ENCODE data around the gene AP1S2. TPM values are rescaled to one million over a fixed set of nuclear protein-coding genes. Genes with fewer than 3 reads are reported as not detected.

The AP1S2 gene
- total RNA-seq, 2 experiments from 2014 or later: 40.2 to 49.5 TPM

- Histone ChIP-seq H4K20me1 (ENCODE audit: insufficient read depth, low read length) (no peaks in the 10 kb centered on the region), H3K4me2 (ENCODE audit: low read length) (no peak overlapping the region), H3K9me2 (ENCODE audit: insufficient read depth, low read length) (no peaks in the 10 kb centered on the region), H3K27ac (ENCODE audit: low read depth, low read length, poor library complexity, severe bottlenecking) (no peak overlapping the region), H3K4me3 (ENCODE audit: low read depth, low read length, poor library complexity, severe bottlenecking) (no peak overlapping the region), H2AFZ (ENCODE audit: low read length) (no peak overlapping the region), H3K9me3 (ENCODE audit: low read length) (no peaks in the 10 kb centered on the region), H3K4me1 (ENCODE audit: insufficient read depth, low read length, poor library complexity, severe bottlenecking) (peaks cover 6% of the 10 kb centered on the region), H3K36me3 (ENCODE audit: insufficient read depth, low read length) (no peaks in the 10 kb centered on the region; the same call in 1 of the 2 replicates), H3K79me2 (ENCODE audit: insufficient read depth, low read depth, low read length) (no peaks in the 10 kb centered on the region)
- no TSS peak for BruUV-seq (replicated peaks)
- ChIA-PET POLR2A (interaction anchor here (0.9 to 1.3 kb wide), 2 partner anchors 22 to 39 kb away, joined by 3 to 4 read pairs; no protein-coding TSS in a partner anchor), CTCF (ENCODE audit: unreplicated experiment) (no interaction called here)
- DNase-seq (ENCODE audit: low spot score): no peak
- no peak for TF ChIP-seq CTCF (conservative IDR thresholded peaks at IDR 0.05; ENCODE audit: low read length)
- TF ChIP-seq EZH2phosphoT487 (IDR thresholded peaks at IDR 0.05; ENCODE audit: borderline replicate concordance, low read depth, low read length): no peak
- intact Hi-C loops (cut with micrococcal nuclease; ENCODE audit: unreplicated experiment): no loop called here
Observed at GRCh38 chrX:15864023-15864422, 9.4 kb upstream of the AP1S2 start.

GRCh38 chrX:15860921-15861320 lies 6.3 kb upstream of the AP1S2 start:
- intact Hi-C loops (cut with micrococcal nuclease; ENCODE audit: unreplicated experiment): no loop called here
- ChIA-PET POLR2A (no interaction called here), CTCF (ENCODE audit: unreplicated experiment) (no interaction called here)
- Histone ChIP-seq H4K20me1 (ENCODE audit: insufficient read depth, low read length) (no peaks in the 10 kb centered on the region), H3K4me1 (ENCODE audit: insufficient read depth, low read length, poor library complexity, severe bottlenecking) (peaks cover 11% of the 10 kb centered on the region), H3K9me2 (ENCODE audit: insufficient read depth, low read length) (no peaks in the 10 kb centered on the region), H3K9me3 (ENCODE audit: low read length) (no peaks in the 10 kb centered on the region), H3K4me3 (ENCODE audit: low read depth, low read length, poor library complexity, severe bottlenecking) (no peak overlapping the region), H3K27ac (ENCODE audit: low read depth, low read length, poor library complexity, severe bottlenecking) (no peak overlapping the region), H3K36me3 (ENCODE audit: insufficient read depth, low read length) (no peaks in the 10 kb centered on the region; the same call in 1 of the 2 replicates), H3K4me2 (ENCODE audit: low read length) (no peak overlapping the region), H3K79me2 (ENCODE audit: insufficient read depth, low read depth, low read length) (no peaks in the 10 kb centered on the region), H2AFZ (ENCODE audit: low read length) (no peak overlapping the region)
- DNase-seq (ENCODE audit: low spot score): no peak
- no TSS peak for BruUV-seq (replicated peaks)
- TF ChIP-seq EZH2phosphoT487 (IDR thresholded peaks at IDR 0.05; ENCODE audit: borderline replicate concordance, low read depth, low read length) (no peak), CTCF (conservative IDR thresholded peaks at IDR 0.05; ENCODE audit: low read length) (no peak)

GRCh38 chrX:15858051-15858450 lies 3.4 kb upstream of the AP1S2 start:
- no peak for DNase-seq (ENCODE audit: low spot score)
- peaks cover 17% of the 10 kb centered on the region for H3K4me1 ChIP-seq (ENCODE audit: insufficient read depth, low read length, poor library complexity, severe bottlenecking)
- no peaks in the 10 kb centered on the region for H3K9me2 ChIP-seq (ENCODE audit: insufficient read depth, low read length)
- no peak overlapping the region for H2AFZ ChIP-seq (ENCODE audit: low read length)
- no peaks in the 10 kb centered on the region; the same call in 1 of the 2 replicates for H3K36me3 ChIP-seq (ENCODE audit: insufficient read depth, low read length)
- peaks cover 11% of the 10 kb centered on the region; the same call in 1 of the 2 replicates for H3K79me2 ChIP-seq (ENCODE audit: insufficient read depth, low read depth, low read length)
- no peak for TF ChIP-seq EZH2phosphoT487 (IDR thresholded peaks at IDR 0.05; ENCODE audit: borderline replicate concordance, low read depth, low read length)
- no peak for TF ChIP-seq CTCF (conservative IDR thresholded peaks at IDR 0.05; ENCODE audit: low read length)
- no peaks in the 10 kb centered on the region for H3K9me3 ChIP-seq (ENCODE audit: low read length)
- POLR2A ChIA-PET: no interaction called here
- H3K4me2 ChIP-seq (ENCODE audit: low read length): no peak overlapping the region
- H3K4me3 ChIP-seq (ENCODE audit: low read depth, low read length, poor library complexity, severe bottlenecking): no peak overlapping the region
- no peak overlapping the region for H3K27ac ChIP-seq (ENCODE audit: low read depth, low read length, poor library complexity, severe bottlenecking)
- CTCF ChIA-PET (ENCODE audit: unreplicated experiment): no interaction called here
- intact Hi-C loops (cut with micrococcal nuclease; ENCODE audit: unreplicated experiment): loop anchor here (5.0 kb wide), 1 partner anchor 254 kb away; no protein-coding TSS in a partner anchor
- BruUV-seq (replicated peaks): no TSS peak
- no peaks in the 10 kb centered on the region for H4K20me1 ChIP-seq (ENCODE audit: insufficient read depth, low read length)
